ENCODE results near the gene MLPH. TPM values are rescaled to one million over a fixed set of nuclear protein-coding genes. Genes with fewer than 3 reads are reported as not detected.

MLPH gene
- total and polyA plus RNA-seq, 2 of the 13 experiments (the other 11 are each of a cell fraction or from before 2014, with no cell fraction given), result 0.12 TPM; not detected in 1

GRCh38 chr2:237541243-237541642 is 54.2 kb downstream of the MLPH start (continued):
- TF ChIP-seq, protein P1, sequence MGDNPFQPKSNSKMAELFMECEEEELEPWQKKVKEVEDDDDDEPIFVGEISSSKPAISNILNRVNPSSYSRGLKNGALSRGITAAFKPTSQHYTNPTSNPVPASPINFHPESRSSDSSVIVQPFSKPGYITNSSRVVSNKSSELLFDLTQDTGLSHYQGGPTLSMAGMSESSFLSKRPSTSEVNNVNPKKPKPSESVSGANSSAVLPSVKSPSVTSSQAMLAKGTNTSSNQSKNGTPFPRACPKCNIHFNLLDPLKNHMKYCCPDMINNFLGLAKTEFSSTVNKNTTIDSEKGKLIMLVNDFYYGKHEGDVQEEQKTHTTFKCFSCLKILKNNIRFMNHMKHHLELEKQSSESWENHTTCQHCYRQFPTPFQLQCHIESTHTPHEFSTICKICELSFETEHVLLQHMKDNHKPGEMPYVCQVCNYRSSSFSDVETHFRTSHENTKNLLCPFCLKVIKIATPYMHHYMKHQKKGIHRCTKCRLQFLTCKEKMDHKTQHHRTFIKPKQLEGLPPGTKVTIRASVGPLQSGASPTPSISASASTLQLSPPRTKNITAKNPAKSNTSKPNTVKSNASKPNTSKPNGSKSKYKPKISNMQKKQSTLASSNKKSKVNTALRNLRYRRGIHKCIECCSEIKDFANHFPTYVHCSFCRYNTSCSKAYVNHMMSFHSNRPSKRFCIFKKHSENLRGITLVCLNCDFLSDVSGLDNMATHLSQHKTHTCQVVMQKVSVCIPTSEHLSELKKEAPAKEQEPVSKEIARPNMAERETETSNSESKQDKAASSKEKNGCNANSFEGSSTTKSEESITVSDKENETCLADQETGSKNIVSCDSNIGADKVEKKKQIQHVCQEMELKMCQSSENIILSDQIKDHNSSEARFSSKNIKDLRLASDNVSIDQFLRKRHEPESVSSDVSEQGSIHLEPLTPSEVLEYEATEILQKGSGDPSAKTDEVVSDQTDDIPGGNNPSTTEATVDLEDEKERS (CRISPR knock-in tag; IDR thresholded peaks at IDR 0.05), result no peak
- TF ChIP-seq MIER3 (CRISPR knock-in tag; IDR thresholded peaks at IDR 0.05; ENCODE audit: borderline replicate concordance) (no peak), ZNF546 (CRISPR knock-in tag; conservative IDR thresholded peaks at IDR 0.05) (no peak), ZNF788 (CRISPR knock-in tag; IDR thresholded peaks at IDR 0.05; ENCODE audit: borderline replicate concordance) (no peak), HNF4A (CRISPR knock-in tag; IDR thresholded peaks at IDR 0.05) (peak; percentile 65), ESRRA (CRISPR knock-in tag; IDR thresholded peaks at IDR 0.05; ENCODE audit: low read depth) (peak; percentile 41; the same call in 1 of the 2 replicates)
- TF ChIP-seq, protein P2, sequence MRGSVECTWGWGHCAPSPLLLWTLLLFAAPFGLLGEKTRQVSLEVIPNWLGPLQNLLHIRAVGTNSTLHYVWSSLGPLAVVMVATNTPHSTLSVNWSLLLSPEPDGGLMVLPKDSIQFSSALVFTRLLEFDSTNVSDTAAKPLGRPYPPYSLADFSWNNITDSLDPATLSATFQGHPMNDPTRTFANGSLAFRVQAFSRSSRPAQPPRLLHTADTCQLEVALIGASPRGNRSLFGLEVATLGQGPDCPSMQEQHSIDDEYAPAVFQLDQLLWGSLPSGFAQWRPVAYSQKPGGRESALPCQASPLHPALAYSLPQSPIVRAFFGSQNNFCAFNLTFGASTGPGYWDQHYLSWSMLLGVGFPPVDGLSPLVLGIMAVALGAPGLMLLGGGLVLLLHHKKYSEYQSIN (CRISPR knock-in tag; IDR thresholded peaks at IDR 0.05; ENCODE audit: borderline replicate concordance), result no peak

DNA sequence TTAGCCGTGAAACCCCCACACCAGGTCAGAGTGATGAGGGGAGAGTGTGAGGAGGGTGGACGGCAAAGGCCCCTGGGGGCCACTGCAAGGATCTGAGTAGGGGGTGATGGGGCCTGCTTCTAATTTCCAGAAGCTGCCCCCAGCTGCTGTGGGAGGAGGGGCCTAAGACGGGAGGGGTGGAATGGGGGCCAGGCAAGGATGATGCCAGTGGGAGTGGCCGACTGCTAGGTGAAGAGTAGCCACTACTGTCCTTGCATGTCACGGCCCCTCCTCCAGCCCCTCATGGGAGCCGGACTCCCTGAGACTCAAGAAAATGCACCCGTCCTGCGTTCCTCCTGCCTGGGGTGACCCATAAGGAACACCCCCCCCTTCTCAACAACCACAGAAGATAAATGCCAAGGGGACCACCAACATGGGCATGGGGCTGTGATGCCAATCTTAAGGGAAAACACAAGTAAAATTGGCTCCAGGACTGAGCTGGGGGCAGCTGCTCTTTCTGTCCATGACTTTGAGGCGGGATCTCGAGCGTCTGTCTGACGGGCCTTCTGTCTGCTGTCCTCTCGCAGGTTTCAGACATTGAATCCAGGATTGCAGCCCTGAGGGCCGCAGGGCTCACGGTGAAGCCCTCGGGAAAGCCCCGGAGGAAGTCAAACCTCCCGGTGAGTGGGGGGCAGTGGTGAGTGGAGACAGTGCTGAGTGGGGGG is 55.1 kb downstream of the MLPH start:
- Histone ChIP-seq H3K9me3 (ENCODE audit: low read length) (no peaks in the 10 kb centered on the region), H3K4me2 (ENCODE audit: low read depth, low read length) (no peak overlapping the region), H3K4me1 (ENCODE audit: insufficient read depth, low read length) (peaks cover 20% of the 10 kb centered on the region), H3K36me3 (replicated peaks in 1 of 2; ENCODE audit: control insufficient read depth in 1 of 2, insufficient read depth in 2 of 2, low read length in 2 of 2) (no peaks in the 10 kb centered on the region), H3K27me3 (ENCODE audit: control insufficient read depth in 1 of 2, insufficient read depth in 2 of 2, low read length in 2 of 2) (peaks cover 4 to 38% of the 10 kb centered on the region in 2 experiments; a peak in 4 of 5 replicates), H4K20me1 (ENCODE audit: insufficient read depth, low read length) (no peaks in the 10 kb centered on the region), H3K27ac (ENCODE audit: extremely low read length, insufficient read depth, low read length) (no peak overlapping the region), H3K4me3 (replicated peaks in 1 of 3; ENCODE audit: insufficient read depth in 1 of 3, low read depth in 2 of 3, low read length in 3 of 3) (no peak overlapping the region), H2AFZ (ENCODE audit: low read length) (no peak overlapping the region), H3K79me2 (ENCODE audit: insufficient read depth, low read length) (no peaks in the 10 kb centered on the region), H3K9ac (ENCODE audit: insufficient read depth, low read depth, low read length) (no peak overlapping the region)
- in situ Hi-C loops (cut with HindIII; ENCODE audit: extremely low pct_ligation_motif_present, low pct_unique_long_range_greater_than_20kb) (no loop called here), intact Hi-C loops (cut with micrococcal nuclease; ENCODE audit: unreplicated experiment) (no loop called here)
- ChIA-PET CTCF (ENCODE audit: low intra/inter-chr PET ratio, low total read pairs) (no interaction called here), POLR2A (interaction anchor here (1.3 kb wide), 1 partner anchor 30 kb away, joined by 3 read pairs; no protein-coding TSS in a partner anchor)
- ATAC-seq (no peak), DNase-seq (ENCODE audit: low spot score) (no peak), FAIRE-seq (no peak)
- WGBS (ENCODE audit: low lambda C conversion rate), result 69% methylated on average over 18 of the region's 18 CpGs
- no TSS peak for BruUV-seq (replicated peaks)
- TF ChIP-seq CSRNP1 (CRISPR knock-in tag; IDR thresholded peaks at IDR 0.05) (no peak), PLRG1 (conservative IDR thresholded peaks at IDR 0.05) (no peak), ESRRA (CRISPR knock-in tag; IDR thresholded peaks at IDR 0.05; ENCODE audit: low read depth) (no peak), ZNF496 (CRISPR knock-in tag; IDR thresholded peaks at IDR 0.05; ENCODE audit: insufficient replicate concordance) (no peak), TRIM24 (CRISPR knock-in tag; IDR thresholded peaks at IDR 0.05) (no peak), MAFK (conservative IDR thresholded peaks at IDR 0.05 in 1 of 2, IDR thresholded peaks at IDR 0.05 in 1 of 2; ENCODE audit: low read length in 2 of 2) (no peak), TAF15 (IDR thresholded peaks at IDR 0.05; ENCODE audit: low read depth, low read length, poor library complexity, severe bottlenecking) (no peak), ZSCAN22 (CRISPR knock-in tag; IDR thresholded peaks at IDR 0.05) (no peak)
- TF ChIP-seq, protein P3, sequence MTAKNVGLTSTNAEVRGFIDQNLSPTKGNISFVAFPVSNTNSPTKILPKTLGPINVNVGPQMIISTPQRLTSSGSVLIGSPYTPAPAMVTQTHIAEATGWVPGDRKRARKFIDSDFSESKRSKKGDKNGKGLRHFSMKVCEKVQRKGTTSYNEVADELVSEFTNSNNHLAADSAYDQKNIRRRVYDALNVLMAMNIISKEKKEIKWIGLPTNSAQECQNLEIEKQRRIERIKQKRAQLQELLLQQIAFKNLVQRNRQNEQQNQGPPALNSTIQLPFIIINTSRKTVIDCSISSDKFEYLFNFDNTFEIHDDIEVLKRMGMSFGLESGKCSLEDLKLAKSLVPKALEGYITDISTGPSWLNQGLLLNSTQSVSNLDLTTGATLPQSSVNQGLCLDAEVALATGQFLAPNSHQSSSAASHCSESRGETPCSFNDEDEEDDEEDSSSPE (CRISPR knock-in tag; IDR thresholded peaks at IDR 0.05), result no peak
